Brain pericyte (primary cell): ENCODE results near the gene ZNF277.
"Not testable (repeated sequence)": the region's sequence is repeated elsewhere in the genome, so short reads cannot be mapped to it uniquely, and the experiment has no call there.

ENCODE experiments used
- DNase-seq: peaks from one replicate; pipeline ENCODE4 v3.0.0-alpha.2; 2012; ENCODE audit warnings: low read depth, low spot score

Gene ZNF277

GRCh38 chr7:112211348-112211907 lies 4.9 kb downstream of the ZNF277 start:
- no peak for DNase-seq

- DNase-seq, result no peak
Observed at GRCh38 chr7:112212571-112212970, 6.1 kb downstream of the ZNF277 start.

DNA sequence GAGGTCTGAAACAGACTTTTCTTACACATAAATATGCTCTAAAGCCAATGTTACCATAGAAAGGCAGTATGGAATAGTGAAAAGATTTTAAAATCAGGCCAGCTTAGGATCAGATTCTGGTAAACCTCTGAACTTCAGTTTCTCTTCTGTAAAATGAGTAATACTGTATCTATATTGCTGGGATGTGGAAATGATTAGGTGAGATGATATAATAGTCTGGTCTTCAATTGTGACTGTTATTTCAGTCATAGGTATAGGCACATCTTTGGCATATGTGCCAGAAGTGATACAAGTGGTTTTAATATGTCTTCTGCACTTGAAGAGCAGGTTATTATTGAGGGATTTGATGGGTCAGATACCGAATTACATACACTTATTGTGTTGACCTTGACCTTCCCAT lies 7.2 kb downstream of the ZNF277 start:
- DNase-seq, result no peak

- DNase-seq, result no peak
Observed at GRCh38 chr7:112214268-112214667, 7.8 kb downstream of the ZNF277 start.

- no peak for DNase-seq
Observed at GRCh38 chr7:112214883-112215282, 8.4 kb downstream of the ZNF277 start.

- DNase-seq, result no peak
Observed at GRCh38 chr7:112215787-112216186, 9.3 kb downstream of the ZNF277 start.

- no peak for DNase-seq
Observed at GRCh38 chr7:112220877-112221434, 14.5 kb downstream of the ZNF277 start.

- no peak for DNase-seq
Observed at GRCh38 chr7:112223310-112223709, 16.8 kb downstream of the ZNF277 start.

GRCh38 chr7:112224186-112224585 lies 17.7 kb downstream of the ZNF277 start:
- no peak for DNase-seq

- no peak for DNase-seq
Observed at GRCh38 chr7:112225006-112225405, 18.5 kb downstream of the ZNF277 start.

- DNase-seq, result no peak
Observed at GRCh38 chr7:112226701-112227276, 20.3 kb downstream of the ZNF277 start.

- no peak for DNase-seq
Observed at GRCh38 chr7:112228632-112229031, 22.1 kb downstream of the ZNF277 start.

DNA sequence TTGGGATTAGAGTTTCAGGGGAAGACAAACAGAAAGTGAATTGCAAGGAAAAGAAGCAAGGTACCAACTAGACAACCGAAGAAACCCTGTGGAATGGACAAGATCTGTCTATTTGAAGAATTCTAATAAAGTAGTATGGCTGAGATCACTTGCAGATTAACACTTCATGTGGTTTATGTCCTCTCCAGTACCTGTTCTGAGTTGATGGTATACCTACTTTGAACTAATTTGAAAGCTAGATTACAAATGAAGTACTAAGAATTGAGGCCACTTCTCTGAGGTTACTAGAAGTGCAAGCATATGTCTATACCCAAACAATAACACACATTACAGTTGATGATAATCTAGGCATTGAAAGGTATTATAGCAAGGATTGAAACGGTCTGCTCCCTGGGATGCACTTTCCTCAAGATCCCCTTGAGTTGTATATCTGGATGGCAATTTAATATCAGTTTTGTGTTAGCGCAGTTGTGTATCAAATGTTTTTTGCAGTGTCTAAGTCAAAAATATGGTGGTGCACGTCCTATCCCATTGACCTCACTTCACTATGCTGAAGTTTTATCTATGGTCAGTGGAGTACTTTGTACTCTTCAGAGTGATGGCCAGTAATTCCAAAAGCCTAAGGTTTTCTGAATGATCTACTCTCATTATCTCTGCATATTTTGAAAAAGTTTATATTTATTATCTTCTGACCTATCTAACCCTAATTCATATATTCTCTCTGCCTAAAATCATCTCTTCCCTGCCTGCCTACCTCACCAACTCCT lies 25.9 kb downstream of the ZNF277 start:
- DNase-seq, result no peak

- DNase-seq, result no peak
Observed at GRCh38 chr7:112233048-112233697, 26.7 kb downstream of the ZNF277 start.

- DNase-seq, result no peak
Observed at GRCh38 chr7:112234147-112234546, 27.7 kb downstream of the ZNF277 start.

DNA sequence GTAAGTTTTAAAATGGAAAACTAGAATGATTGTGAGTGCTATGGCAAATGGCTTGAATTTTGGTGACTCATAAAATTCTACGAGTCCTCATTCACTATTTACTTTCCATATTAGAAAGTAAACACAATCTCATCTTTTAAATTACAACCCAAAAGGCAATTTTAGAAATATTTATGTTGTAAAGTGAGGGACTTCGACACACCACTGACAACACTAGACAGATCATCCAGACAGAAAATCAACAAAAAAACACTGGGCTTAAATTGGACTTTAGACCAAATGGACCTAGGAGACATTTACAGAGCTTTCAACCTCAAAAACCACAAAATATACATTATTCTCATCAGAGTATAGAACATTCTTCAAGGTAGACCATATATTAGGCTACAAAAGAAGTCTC lies 30.1 kb downstream of the ZNF277 start:
- DNase-seq, result no peak

- no peak for DNase-seq
Observed at GRCh38 chr7:112238330-112238729, 31.8 kb downstream of the ZNF277 start.

- no peak for DNase-seq
Observed at GRCh38 chr7:112238852-112239610, 32.5 kb downstream of the ZNF277 start.

DNA sequence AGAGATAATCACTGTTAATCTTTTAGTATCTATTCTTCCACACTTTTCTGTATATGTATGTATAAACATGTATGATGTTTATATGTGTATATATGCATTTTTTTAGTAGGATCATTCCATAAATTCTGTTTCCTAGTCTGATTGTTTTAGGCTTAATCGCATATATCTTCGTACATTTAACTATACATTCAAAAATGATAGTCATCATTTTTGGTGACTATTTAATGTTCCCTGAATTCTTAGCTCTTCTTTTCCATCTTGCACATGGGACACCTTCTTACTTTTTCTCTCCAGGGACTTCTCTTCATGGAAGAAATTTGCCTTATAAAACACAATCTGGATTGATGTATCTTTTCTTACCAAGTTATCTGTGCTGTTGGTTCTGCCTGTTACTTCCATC lies 42.1 kb downstream of the ZNF277 start:
- DNase-seq, result no peak

- DNase-seq, result not testable (repeated sequence)
Observed at GRCh38 chr7:112249967-112250366, 43.5 kb downstream of the ZNF277 start.

DNA sequence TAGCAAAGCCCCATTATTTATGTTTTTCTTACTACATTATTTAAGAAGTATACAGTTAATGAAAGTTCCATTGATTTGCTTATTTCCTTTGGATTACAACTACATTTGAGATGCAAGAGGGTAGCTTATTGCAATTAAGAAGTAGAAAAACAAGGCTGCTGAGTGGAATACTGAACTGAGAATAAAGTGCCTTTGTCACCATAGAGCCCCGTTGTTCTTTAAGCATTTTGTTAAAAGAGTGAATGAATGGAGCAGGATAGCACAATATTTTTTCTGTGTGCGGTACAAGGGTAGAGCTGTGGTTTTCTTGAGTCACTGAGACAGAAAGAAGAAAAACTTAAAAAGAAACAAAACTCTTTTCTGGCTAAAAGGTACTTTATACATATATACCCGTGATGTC lies 45.6 kb downstream of the ZNF277 start:
- no peak for DNase-seq

DNA sequence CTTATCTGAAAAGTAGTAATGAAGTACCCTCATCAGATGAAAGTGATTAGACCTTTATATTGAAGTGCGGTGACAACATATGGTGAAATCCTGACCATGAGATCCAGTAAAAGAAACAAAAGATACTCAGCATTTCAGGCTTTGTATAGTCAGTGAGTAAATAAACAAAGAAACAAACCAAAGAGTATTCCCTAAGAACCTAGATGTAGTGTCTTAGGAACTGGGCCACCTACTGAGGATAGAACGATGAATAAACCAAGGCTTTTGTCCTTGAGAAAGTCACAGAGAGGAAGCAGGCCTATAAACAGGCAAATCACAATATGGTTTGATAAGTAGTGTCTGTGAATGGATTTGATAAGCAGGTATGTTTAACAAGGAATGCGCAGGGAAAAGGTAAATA lies 46.2 kb downstream of the ZNF277 start:
- no peak for DNase-seq
